Measurements from ENCODE around the gene NFATC2IP.
"Not testable (repeated sequence)": the region's sequence is repeated elsewhere in the genome, so short reads cannot be mapped to it uniquely, and the experiment has no call there.

The NFATC2IP gene

GRCh38 chr16:28974437-28975157 lies 23.9 kb downstream of the NFATC2IP start, which contains the start of gene SPNS1:
Gene SPNS1, plus strand, starts transcription at chr16:28974778. Its CDS starts 374 bp downstream, at chr16:28975152.
- DNase-seq, result peak; percentile 97

- DNase-seq, result no peak
These were observed 24.4 kb downstream of the NFATC2IP start for GRCh38 chr16:28975158-28975599.

GRCh38 chr16:28977703-28978662 lies 27.2 kb downstream of the NFATC2IP start:
- DNase-seq, result peak; percentile 8

- not testable (repeated sequence) for DNase-seq
These were observed 29.6 kb downstream of the NFATC2IP start for GRCh38 chr16:28980330-28980729.

GRCh38 chr16:28980929-28981328 lies 30.2 kb downstream of the NFATC2IP start:
- DNase-seq, result no peak

- no peak for DNase-seq
These were observed 30.8 kb downstream of the NFATC2IP start for GRCh38 chr16:28981517-28981916.

- DNase-seq, result no peak
These were observed 31.7 kb downstream of the NFATC2IP start for GRCh38 chr16:28982418-28982817.

- DNase-seq, result no peak
These were observed 32.2 kb downstream of the NFATC2IP start for GRCh38 chr16:28982949-28983348.

GRCh38 chr16:28983644-28984043 lies 32.9 kb downstream of the NFATC2IP start:
- DNase-seq, result no peak

GRCh38 chr16:28984091-28984490 lies 33.4 kb downstream of the NFATC2IP start:
- DNase-seq, result no peak

- no peak for DNase-seq
These were observed 33.9 kb downstream of the NFATC2IP start, which contains the start of gene LAT for GRCh38 chr16:28984619-28985135. Gene LAT, plus strand, starts transcription at chr16:28985052. Its CDS starts 366 bp downstream, at chr16:28985418.

- no peak for DNase-seq
These were observed 34.7 kb downstream of the NFATC2IP start for GRCh38 chr16:28985211-28986041.

GRCh38 chr16:28986046-28986445 lies 35.3 kb downstream of the NFATC2IP start:
- DNase-seq, result no peak

- DNase-seq, result no peak
These were observed 35.8 kb downstream of the NFATC2IP start for GRCh38 chr16:28986492-28986891.

GRCh38 chr16:28987170-28987853 lies 36.6 kb downstream of the NFATC2IP start:
- no peak for DNase-seq

- DNase-seq, result no peak
These were observed 38.6 kb downstream of the NFATC2IP start for GRCh38 chr16:28989363-28989762.

- no peak for DNase-seq
These were observed 39.8 kb downstream of the NFATC2IP start for GRCh38 chr16:28990375-28991040.

GRCh38 chr16:28991687-28992086 lies 41.0 kb downstream of the NFATC2IP start:
- no peak for DNase-seq

- no peak for DNase-seq
These were observed 41.8 kb downstream of the NFATC2IP start for GRCh38 chr16:28992496-28992895.

- DNase-seq, result no peak
These were observed 48.1 kb downstream of the NFATC2IP start for GRCh38 chr16:28998837-28999236.

GRCh38 chr16:28999577-28999976 lies 48.8 kb downstream of the NFATC2IP start:
- no peak for DNase-seq
